HUDEP-2 (cell line): ENCODE measurements around the gene METTL26.

Source experiments
- DNase-seq, 76 experiments: peaks; one replicate each; lab custom pipeline; 2025; ENCODE audit not compliant: unreplicated experiment in 76 of 76; lab: John Stamatoyannopoulos, UW

The METTL26 gene

DNA sequence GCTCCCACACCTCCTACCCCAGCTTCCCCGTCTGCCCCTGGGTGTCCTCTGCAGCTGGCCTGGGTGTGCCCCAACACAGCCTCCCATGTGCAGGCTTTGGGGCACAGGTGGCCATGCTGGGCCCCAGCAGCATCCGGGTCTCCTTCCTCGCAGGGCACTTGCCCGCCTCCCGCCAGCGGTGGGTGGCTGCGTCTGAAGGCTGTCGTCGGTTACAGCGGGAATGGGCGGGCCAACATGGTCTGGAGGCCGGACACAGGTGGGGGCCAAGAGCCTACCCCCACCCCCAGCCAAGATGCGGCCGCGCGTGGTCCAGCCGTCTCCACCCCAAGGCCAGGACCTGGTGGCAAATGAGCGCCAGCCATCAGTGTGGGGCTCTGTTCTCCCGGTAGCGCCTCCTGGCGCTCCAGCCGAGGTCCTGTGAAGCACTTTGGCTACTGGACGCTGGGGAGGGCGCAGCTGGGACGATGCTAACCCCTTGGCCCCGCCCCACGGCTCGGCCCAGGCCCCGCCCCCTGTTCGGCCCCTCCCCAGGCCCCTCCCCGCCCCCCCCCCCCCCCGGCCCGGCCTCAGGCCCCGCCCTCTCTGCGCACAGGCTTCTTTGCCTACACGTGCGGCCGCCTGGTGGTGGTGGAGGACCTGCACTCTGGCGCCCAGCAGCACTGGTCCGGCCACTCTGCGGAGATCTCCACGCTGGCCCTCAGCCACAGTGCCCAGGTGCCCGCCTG is 24.5 kb upstream of the METTL26 start:
- peak in 72 of 76 experiments; percentile 43 to 92 (median 85) for DNase-seq

DNA sequence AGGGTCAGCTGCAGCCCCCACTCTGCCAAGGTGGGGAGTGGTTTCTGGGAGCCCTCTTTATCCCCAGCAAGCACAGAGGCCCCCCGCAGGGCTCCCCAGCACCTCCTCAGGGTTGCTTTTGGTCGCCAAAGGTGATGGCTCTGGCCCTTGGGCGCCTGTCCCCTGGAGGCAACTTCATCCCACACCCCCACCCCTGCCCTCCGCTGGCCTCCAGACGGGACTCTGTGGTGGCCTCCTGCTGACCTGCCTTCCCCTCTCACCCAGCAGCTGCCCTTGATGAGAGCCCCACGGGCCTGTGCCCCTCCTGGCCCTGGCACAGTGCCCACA is 24.0 kb upstream of the METTL26 start:
- DNase-seq, result no peak

DNA sequence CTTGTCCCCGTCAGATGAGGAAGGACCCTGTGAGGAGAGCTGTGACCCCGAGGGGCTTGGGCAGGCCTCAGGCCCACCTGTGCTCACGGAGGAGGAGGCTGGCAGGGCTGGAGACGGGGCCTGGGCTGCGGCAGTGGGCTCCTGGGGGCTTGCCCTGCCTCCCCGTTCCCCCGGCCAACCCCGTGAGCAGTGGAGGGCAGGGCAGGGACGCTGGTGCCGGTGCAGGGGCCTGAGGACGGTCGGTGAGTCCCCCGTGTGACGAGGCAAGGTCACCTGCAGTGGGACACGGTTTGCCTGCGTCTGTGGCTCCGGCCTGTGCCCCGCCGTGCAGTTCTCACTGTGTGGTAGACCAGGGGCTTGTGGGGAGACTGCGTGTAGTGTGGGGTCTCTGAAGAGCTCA is 23.5 kb upstream of the METTL26 start:
- DNase-seq, result no peak

DNA sequence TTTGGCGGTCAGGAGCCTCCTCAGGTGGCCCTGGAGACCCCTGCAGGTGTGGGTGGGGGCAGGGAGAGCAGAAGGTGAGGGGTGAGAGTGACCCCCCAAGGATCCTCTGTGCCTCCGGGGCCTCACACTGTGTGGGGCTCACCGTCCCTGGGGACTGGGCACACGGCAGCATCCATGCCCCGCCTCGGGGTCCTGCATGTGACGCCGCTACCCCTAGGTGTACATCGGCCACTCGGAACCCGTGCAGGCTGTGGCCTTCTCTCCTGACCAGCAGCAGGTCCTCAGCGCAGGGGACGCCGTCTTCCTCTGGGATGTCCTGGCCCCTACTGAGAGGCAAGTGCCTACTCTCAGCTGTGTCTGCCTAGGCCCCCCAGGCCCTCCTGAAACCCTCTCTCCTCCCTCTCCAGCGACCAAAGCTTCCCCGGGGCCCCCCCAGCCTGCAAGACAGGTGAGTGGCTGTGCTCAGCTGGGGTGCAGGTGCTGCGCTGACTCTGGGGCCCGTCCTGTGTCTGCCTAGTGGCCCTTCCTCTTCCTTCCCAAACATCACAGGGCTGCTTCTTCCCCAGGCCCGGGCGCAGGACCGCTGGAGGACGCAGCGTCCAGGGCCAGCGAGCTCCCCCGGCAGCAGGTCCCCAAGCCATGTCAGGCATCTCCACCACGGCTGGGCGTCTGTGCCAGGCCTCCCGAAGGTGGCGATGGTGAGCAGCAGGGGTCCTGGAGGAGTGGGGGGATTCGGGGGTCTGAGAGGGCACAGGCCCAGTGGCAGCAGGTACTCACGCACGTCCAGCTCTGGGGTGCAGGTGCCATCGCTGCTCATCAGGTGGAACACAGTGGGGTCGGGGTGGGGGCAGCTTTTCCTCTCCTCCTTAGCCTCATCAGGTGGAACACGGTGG is 22.8 kb upstream of the METTL26 start:
- no peak for DNase-seq

DNA sequence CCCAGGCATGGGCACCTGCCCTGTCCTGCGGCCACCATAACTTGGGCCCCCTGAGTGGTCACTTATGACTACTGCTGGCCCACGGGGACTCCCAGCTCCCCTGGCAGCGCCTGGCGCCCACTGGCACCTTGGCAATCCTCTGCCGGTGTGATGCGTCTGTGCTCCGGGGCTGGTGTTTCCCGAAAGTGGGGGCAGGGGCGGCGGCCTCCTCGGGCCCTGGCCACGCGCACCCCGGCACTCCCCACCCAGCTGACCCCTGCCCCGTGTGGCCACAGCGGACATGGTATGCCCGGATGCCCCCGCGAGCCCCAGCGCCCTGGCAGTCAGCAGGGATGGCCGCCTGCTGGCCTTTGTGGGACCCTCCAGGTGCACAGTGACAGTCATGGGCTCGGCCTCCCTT is 21.4 kb upstream of the METTL26 start:
- DNase-seq, result no peak

DNA sequence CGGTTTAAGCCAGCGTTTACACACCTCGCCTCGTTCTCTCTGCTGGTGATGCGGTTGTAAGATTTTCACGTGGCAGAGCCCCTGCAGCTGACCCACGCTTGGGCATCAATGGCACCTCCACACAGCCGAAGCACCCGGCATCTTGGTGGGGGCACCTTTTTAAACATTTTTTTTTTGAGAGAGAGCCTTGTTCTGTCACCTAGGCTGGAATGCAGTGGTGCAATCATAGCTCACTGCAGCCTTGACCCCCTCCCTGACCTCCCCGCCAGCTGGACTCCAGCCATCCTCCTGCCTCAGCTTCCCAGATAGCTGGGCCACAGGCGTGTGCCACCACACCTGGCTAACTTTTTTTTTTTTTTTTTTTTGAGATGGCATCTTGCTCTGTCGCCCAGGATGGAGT is 17.9 kb upstream of the METTL26 start:
- DNase-seq, result no peak

DNA sequence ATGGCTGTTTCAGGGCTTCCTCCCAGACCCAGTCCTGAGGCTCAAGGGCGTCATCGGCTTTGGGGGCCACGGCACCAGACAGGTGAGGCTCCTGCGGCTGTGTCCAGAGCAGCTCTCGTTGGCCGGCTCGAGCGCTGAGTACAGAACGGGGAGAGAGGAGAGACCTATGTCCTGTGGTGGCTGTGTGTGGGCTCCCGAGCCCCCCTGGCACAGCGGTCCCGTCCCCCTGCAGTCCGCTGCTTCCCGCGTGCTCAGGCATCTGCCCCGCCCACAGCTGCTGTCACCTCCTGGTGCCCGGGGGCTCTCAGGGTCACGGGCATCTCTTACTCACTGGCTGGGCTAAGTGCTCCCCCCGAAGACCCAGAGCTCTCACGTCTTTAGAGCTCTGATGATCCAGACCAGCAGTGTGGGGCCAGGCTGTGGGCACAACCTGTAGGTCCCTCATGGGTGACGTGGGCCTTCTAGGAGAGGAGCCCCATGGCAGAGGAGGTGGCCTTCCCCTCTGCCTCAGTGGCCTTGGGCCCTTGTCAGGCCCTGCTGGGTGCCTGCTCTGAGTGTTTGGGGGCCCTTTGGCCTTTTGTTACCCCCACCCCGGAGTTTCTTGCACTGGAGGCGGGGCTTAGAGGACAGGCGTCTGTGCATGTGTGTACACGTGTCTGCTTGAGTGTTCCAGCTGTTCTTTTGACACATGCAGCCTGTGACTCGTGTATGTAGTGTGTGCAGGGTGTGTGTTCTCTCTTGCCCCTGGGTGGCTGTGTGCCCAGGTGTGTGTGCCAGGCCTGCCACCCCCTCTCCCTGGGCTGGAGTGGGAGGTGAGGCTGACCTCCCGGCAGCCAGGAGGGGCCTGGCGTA is 16.6 kb upstream of the METTL26 start:
- DNase-seq, result no peak

DNA sequence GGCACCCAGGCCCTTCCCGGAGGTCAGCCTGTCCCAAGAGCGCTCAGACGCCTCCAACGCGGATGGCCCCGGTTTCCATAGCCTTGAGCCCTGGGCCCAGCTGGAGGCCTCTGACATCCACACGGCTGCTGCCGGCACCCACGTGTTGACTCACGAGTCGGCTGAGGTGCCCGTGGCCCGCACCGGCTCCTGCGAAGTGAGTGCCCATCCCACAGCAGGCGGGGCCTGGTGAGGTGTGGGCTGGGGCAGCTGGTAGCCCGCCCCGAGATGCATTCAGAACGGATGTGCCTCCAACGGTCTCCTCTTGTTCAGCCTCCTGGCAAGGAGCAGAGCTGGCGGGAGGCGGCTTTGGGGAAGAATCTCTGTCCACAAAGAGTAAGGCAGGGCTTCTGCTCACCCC is 15.7 kb upstream of the METTL26 start:
- no peak for DNase-seq

DNA sequence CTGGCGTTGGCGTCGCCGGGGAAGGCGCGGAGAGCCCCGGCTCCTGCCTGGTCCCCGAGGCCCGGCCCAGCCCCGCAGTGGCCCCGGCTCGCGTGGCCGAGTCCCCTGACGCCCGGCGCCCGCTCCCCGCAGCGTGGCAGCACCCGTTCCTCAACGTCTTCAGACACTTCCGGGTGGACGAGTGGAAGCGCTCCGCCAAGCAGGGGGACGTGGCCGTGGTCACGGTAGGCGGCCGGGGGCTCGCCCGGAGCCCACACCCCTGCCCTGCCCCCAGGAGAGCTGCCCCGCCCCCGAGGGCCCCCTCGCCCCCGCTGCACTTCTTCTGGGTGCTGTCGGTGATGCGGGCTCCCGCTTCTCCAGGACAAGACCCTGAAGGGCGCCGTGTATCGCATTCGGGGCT is 13.5 kb upstream of the METTL26 start:
- DNase-seq, result peak in 2 of 76 experiments; percentile 16 to 31

DNA sequence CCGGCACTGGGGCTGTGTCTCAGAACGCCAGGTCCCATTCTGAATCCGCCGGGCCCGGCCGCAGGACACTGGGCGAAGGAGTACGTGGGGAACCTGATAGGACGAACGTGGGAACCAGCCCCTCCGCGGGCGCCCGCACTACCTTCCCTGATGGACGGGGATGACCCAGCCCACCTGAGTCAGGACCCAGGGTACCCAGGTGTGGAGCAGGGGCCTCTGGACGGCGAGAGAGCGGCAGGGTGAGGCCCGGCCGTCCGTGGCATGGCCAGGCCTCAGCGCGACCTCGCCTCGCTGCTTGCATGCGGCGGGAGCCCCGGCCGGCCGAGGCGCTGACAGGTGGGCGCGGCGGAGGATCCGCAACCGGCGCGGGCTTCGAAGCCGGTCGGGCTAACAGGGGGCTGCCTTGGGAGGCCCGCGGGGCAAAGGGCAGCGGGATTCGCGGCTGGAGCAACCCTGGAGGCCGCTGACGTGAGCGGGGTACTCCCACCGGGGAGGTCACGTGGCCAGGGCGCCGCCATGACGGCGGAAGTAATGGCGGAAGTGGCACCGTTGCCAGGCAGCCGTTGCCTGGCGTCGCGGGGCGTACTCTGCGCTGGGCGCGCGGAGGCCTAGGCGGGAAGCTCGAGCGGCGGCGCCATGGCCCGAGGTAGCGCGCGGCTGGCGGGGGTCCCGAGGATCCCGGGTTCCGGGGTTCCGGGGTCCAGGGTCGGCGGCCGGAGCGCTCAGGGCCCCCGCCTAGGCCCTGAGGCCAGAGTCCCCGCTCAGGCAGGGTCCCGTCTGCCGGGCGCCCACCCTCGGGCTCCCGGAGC is 12.9 kb upstream of the METTL26 start, which contains the start of gene WDR90:
TSS of gene WDR90 (plus strand) at position 585 of the 809 bp plus-strand sequence. CDS start at position 637, 52 bp downstream.
- peak in 74 of 76 experiments; percentile 30 to 94 (median 88) for DNase-seq

DNA sequence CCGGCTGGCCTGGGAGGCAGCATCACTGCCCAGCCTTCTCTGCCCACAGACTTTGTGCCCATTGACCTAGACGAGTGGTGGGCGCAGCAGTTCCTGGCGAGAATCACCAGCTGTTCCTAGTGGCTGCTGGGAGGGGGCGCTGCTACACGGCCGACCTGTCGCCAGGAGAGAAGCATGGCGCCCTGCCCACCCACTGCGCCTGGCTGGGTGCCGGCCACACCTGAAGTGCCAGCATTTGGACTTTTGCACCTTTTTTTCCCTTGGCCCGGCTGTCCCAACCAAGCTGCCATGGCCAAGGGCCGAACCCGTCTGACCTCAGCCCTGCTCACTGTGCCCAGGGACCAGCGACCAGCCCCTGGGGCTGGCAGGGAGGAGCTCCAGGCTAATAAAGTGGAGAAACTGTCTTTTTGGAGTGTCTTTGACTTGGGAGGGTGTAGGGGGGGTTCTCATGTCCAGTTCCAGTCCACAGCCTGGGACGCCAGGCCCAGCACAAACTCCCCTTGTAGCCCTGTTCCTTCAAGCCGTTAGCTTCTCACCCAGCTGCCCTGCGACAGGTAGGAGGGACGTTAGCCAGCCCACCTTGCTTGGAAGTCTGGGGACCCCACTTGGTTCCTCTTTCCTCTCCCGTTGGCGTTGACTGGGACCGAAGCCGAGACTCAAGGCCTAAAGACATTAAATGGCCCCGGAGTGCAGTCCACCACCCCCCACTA is 12.1 kb upstream of the METTL26 start:
- peak in 60 of 76 experiments; percentile 8 to 76 (median 52) for DNase-seq

DNA sequence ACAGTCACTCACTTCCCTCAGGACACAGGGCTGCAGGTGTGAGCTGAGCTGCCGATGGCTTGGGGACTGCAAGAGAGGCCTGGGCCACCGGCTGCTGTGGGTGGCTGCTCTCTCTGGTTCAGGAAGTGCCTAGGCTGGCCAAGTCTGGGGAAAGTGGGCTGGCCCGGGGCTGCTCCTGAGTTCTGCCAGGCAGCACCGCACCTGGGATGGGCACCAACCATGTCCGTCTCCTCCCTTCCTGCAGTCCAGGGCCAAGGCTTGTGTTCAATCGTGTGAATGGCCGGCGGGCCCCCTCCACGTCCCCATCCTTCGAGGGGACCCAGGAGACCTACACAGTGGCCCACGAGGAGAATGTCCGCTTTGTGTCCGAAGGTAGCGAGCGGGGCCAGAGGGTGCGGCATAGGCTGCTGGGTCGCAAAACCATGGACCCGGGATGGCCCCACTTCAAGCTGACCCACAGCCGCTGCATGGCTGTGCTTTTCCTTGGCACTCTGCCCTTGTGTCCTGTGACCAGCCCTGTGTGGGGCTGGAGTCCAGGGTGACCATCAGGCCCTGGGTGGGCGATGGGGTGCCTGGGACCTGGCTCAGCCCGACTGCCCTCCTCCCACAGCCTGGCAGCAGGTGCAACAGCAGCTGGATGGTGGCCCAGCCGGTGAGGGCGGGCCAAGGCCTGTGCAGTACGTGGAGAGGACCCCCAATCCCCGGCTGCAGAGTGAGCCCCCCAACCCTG is 11.2 kb upstream of the METTL26 start:
- DNase-seq, result no peak

DNA sequence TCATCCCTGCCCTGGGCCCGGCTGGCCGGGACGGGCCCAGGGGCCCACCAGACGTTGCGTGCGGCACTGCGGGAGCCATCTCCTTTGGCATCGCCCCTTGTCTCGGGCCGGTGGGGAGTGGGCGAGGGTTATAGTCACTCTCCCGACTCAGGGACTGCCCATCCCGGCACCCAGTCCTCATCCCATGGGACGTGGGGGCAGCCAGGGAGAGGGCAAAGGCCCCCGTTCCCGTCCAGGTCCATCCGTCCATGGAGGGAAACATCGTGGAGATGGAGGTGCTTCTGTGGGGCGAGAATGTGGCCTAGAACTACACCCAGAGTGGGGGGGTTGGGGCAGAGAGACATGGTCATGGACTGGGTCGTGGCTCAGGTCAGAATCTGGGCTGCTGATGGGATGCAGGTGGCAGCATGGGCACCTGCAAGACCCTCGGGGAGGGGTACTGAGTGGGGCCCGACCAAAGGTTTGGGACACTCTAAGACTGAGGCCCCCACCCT is 10.6 kb upstream of the METTL26 start:
- no peak for DNase-seq

DNA sequence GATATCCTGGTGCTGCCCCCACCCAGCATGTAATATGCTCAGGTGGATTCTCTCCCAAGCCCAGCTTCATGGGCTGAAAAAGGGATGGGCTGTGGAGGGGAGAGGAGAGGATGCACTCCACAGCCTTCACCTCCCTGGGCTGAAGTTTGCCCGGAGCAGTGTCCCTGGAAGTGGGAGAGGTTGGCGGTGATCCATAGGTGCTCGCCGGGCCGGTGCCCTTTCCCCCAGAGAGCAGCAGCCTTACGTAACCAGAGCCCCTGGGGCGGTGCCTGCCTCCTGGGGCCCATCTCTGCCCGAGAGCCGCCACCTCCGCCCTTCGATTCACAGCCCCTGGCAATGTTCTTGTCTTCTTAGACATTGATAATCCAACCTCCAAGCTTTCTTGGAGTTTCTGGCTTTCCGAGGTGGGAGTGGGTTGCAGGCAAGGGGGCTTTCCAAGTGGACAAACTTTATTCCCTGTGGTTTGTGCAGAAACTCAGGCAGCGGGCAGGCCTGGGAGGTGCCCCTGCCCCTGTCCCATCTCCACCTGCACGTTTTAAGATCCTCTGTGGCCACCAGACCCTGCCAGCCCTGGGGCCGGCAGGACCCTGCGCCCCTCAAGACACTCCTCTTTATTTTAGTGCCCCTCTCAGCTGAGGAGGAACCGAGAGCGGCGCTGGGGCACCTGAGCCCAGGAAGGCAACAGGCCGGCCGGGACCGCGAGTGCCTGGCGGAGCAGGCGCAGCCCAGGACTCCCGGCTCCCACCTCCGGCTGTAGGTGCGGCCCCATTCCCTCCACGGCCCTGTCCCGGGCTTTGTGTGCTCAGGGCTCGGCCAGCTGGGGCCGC is 10.0 kb upstream of the METTL26 start:
- no peak for DNase-seq

DNA sequence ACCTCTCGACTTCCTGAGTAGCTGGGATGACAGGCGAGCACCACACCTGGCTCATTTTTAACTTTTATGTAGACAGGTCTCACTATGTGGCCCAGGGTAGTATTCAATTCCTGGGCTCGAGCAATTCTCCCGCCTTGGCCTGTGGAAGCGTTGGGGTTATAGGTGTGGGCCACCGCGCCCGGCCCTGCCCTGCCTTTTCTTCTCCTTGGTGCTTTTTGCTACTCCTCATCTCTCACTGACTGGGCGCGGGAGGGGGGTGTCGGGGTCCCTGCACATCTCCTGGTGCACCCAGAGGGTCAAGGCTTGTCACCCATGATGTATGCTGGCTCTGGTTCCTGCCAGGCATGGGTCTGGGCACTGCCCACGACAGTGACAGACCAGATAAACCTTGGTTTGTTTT is 8.5 kb upstream of the METTL26 start:
- no peak for DNase-seq

DNA sequence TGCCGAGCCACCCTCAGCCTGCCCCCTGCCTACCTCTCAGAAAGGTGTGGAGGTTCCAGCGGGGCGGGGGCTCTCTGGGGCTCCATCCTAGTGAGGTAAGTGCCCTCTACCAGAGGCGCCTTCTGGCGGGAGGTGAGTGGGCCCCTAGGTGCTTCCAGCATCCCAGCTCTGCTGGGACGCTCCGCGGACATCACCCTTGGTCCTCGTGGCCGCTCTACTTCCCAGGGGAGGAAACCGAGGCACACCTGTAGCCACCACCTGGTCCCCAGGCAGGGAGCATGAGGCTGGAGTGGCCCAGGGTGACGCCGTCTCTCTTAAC is 6.9 kb upstream of the METTL26 start:
- DNase-seq, result no peak

DNA sequence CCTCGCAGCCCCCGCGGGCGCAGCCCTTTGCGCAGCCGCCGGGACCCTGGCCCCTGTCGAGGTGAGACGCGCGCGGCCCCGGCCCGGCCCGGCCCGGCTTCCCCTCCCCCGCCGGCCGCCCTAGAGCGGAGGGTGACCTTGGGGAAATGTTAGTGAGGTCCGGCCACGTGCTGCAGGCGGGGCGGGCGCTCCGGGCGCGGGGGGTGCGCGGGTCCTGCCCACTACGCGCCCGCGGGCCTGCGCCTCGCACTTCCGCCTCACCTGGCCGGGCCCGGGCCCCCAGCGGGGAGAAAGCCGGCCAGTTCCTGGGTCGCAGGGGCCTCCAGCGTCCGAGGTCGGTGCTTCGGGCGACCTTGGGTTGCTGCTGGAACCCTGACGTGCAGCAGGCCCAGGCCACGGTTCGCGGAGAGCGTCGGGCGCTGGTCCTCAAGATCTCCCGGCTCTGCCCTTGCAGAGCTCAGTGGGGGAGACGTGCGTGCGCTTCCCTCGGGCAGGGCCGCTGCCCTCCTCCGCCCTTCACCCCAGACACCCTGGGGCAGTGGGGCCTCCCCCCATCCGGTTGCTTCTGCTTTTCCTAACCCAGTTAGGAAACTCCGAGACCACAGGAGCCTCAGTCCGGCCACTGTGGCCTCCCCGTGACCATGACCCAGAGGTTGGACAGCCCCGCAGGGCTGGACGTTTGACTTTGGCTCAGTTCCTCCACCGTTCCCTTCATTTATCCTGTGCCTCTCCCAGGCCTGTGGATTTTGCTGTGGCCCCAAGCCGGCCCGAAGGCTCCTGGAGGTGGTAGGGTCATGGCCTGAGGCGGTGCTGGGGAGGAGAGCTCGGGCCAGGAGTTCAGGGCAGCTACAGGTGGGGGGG is 6.3 kb upstream of the METTL26 start:
- peak in 51 of 76 experiments; percentile 4 to 60 (median 35) for DNase-seq
